LNCaP clone FGC (cell line): ENCODE measurements around the gene LDLRAD4.

Experiments used
- DNase-seq: peaks from one replicate; pipeline ENCODE4 v3.0.0-alpha.2; 2011; ENCODE audit warnings: low read depth
- H3K4me3 ChIP-seq: 2 replicates; pipeline ENCODE4 v1.5.1; 2011; ENCODE audit warnings: mild to moderate bottlenecking, low read depth, low read length, control low read depth
- CTCF ChIP-seq: IDR thresholded peaks from 2 replicates; pipeline ENCODE4 v1.5.1; 2012; ENCODE audit warnings: mild to moderate bottlenecking; ENCODE audit not compliant: control insufficient read depth, insufficient read depth; ENCODE audit errors: extremely low read depth

The LDLRAD4 gene

GRCh38 chr18:13265008-13265910 lies 46.7 kb downstream of the LDLRAD4 start:
- TF ChIP-seq CTCF: no peak
- H3K4me3 ChIP-seq: no peak overlapping the region

DNA sequence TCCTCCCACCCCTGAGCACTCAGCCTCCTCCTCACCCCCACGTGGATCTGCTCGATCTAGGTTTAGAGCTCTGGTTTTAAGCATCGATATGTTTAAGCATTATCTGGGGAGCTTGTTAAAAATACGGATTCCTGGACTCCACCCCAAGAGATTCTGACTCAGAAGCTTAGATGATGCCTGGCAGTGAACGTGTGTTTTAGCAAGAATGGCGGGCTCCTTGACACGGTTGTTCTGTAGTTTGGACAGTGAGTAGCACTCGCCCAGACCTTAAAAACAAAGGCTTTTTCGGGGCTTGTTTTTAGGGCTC lies 47.3 kb downstream of the LDLRAD4 start:
- no peak for DNase-seq
- no peak for TF ChIP-seq CTCF

More at GRCh38 chr18:13265008-13265910, 46.7 kb downstream of the LDLRAD4 start:
- no peak for DNase-seq

GRCh38 chr18:13266218-13267100 lies 47.9 kb downstream of the LDLRAD4 start:
- no peak for DNase-seq
- H3K4me3 ChIP-seq: no peak overlapping the region
- no peak for TF ChIP-seq CTCF

More for the DNA sequence above, 47.3 kb downstream of the LDLRAD4 start:
- H3K4me3 ChIP-seq: no peak overlapping the region

DNA sequence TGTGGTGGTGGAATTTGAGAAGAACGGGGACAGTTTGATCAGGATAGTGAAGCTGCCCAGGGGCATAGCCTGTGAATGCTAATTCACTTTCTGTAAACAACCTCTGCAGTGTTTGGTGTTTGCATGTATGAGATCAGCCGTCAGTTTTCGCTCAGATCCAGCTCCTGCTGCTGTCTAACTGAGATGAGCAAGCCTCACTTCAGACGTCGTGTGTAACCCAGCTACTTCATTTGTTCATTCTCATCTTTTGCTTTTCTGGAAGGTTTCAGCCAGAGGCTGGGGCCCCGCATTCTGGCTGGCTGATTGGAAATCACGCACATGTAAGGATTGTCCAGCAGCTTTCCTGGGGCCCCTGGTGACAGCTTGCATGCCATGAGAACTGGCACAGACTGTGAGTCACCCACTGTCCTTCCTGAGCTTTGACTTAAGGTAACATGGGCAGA lies 48.9 kb downstream of the LDLRAD4 start:
- no peak for TF ChIP-seq CTCF
- no peak overlapping the region for H3K4me3 ChIP-seq
- DNase-seq: no peak

DNA sequence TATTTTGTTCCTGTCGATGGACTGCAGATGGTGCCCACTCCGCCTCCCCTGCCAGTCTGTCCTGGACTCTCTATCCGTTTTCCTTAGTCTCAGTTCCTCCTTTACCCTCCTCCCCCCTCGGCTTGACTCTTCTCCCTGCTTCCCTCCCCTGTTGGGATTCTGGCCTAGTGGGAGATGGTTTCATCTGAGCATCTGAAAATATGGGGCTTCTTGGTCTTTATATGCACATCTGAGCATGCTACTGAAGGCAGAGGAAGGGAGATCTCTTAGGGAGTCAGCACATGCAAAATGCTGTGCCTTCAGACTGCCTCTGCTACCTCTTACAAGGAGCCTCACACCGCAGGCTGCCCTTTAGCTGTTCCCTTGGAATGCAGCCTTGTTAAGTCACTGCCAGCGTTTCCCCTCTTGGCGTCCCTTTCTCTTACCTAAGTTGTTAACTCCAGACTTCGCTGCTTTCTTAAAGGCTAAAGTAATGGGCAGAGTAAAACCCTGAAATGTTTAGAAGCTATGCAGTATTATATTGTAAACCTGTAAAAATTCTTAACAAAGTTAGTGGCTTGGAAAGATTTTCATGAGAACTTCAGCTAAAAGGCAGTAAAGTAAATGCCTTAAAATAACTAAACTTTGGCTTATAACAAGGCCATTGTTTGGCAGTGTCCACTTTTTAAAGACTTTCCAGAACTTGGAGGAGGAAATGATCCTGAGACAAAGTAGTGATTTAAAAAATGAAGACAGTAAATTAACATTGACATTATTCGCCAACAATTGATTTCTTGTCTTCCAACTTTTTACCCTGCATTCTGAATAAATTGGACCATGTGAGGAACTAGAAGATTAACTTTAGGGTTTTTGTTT lies 49.8 kb downstream of the LDLRAD4 start:
- DNase-seq: no peak
- no peak overlapping the region for H3K4me3 ChIP-seq
- no peak for TF ChIP-seq CTCF

- no peak for TF ChIP-seq CTCF
- no peak overlapping the region for H3K4me3 ChIP-seq
Observed at GRCh38 chr18:13269013-13269280, 50.4 kb downstream of the LDLRAD4 start.

More at GRCh38 chr18:13269013-13269280, 50.4 kb downstream of the LDLRAD4 start:
- DNase-seq: no peak
